ENCODE results near the gene DOCK9. TPM values are rescaled to one million over a fixed set of nuclear protein-coding genes. Genes with fewer than 3 reads are reported as not detected.

The DOCK9 gene
- total RNA-seq, 1 experiment from 2014 or later, result 36.6 TPM

DNA sequence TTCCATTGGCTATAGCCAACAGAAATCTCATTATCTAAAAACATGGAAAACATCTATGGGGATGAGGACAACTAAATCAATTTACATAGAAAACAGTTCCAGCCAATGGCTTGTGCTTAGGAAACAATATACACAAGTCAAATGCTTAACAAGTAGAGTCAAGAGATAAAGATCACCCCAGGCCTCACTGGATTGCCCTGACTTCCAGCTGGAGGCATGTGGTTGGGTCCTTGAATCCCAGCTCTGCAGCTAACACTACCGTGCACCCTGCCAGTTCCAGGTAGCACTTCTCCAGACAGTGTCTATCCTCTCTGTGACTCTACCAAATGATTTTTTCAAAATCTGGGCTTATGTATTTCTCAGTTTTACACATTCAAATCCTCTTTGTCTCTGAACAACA, 80.2 kb downstream of the DOCK9 start (continued):
- TF ChIP-seq, protein P1, sequence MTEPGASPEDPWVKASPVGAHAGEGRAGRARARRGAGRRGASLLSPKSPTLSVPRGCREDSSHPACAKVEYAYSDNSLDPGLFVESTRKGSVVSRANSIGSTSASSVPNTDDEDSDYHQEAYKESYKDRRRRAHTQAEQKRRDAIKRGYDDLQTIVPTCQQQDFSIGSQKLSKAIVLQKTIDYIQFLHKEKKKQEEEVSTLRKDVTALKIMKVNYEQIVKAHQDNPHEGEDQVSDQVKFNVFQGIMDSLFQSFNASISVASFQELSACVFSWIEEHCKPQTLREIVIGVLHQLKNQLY (CRISPR knock-in tag; IDR thresholded peaks at IDR 0.05), result no peak
- no peak for TF ChIP-seq ZNF532 (CRISPR knock-in tag; IDR thresholded peaks at IDR 0.05; ENCODE audit: borderline replicate concordance)

DNA sequence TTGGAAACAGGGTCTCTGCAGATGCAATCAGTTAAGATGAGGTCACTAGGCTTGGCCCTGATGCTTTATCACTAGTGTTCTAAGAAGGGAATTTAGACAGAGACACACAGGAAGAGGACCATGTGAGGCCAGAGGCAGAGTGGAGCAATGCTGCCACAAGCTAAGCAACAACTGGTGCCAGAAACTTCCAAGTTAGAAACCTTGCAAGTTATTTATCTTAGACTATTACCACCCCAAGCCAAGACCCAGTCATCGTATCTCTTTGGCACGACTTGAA, 81.1 kb downstream of the DOCK9 start:
- no peaks in the 10 kb centered on the region for H3K27me3 Mint-ChIP-seq (ENCODE audit: low read depth)
- ATAC-seq (no peak), DNase-seq (ENCODE audit: low spot score) (no peak)
- H3K4me3 Mint-ChIP-seq, result no peak overlapping the region
- H3K9me3 Mint-ChIP-seq, result no peaks in the 10 kb centered on the region
- POLR2A ChIA-PET, result no interaction called here
- TF ChIP-seq, protein P2, sequence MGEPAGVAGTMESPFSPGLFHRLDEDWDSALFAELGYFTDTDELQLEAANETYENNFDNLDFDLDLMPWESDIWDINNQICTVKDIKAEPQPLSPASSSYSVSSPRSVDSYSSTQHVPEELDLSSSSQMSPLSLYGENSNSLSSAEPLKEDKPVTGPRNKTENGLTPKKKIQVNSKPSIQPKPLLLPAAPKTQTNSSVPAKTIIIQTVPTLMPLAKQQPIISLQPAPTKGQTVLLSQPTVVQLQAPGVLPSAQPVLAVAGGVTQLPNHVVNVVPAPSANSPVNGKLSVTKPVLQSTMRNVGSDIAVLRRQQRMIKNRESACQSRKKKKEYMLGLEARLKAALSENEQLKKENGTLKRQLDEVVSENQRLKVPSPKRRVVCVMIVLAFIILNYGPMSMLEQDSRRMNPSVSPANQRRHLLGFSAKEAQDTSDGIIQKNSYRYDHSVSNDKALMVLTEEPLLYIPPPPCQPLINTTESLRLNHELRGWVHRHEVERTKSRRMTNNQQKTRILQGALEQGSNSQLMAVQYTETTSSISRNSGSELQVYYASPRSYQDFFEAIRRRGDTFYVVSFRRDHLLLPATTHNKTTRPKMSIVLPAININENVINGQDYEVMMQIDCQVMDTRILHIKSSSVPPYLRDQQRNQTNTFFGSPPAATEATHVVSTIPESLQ (CRISPR knock-in tag; IDR thresholded peaks at IDR 0.05), result no peak
- H3K4me1 Mint-ChIP-seq, result peaks cover 16% of the 10 kb centered on the region
- H3K27ac Mint-ChIP-seq, result no peak overlapping the region
- CTCF ChIA-PET, result no interaction called here
- H3K36me3 Mint-ChIP-seq, result no peaks in the 10 kb centered on the region

DNA sequence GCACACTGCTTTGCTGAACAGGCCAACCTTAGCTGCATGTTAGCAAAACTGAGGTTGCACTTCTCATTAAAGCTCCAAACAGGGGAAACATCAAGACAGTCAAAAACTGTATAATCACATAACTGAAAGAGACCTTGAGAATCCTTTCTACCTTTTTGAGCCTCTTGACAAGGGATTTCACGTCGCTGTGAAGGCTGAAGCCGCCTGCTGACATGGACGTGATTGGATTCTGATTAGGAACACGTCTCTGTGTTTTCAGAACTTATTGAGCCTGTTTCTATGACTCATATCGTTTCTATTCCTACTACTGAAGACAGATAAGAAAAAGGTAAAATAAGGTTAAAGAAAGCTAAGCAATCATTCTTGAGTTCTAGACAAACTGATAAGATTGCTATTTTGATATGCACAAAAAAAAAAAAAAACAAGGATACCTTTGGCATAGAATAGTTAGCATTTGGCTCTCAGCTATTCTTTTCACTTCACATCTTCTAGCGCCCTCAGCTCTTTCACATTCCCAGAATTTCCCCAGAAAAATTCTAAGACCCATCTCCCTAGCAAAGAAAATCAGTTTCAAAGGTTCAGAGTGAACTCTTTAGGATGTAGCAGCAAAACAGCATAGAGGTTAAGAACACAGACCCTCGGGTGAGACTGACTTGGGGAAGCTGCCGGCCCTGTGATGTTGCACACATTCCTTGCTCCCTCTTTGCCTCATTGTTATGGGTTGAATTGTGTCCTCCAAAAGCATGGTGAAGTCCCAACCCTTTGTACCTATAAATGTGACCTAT, 81.6 kb downstream of the DOCK9 start:
- ChIA-PET CTCF (no interaction called here), POLR2A (no interaction called here)
- Mint-ChIP-seq H3K9me3 (no peaks in the 10 kb centered on the region), H3K36me3 (no peaks in the 10 kb centered on the region), H3K27ac (no peak overlapping the region), H3K4me1 (peaks cover 20% of the 10 kb centered on the region), H3K27me3 (ENCODE audit: low read depth) (no peaks in the 10 kb centered on the region), H3K4me3 (no peak overlapping the region)
- ATAC-seq, result no peak
- DNase-seq (ENCODE audit: low spot score), result no peak
- no peak for TF ChIP-seq JAZF1 (CRISPR knock-in tag; IDR thresholded peaks at IDR 0.05)
- TF ChIP-seq, protein P3, sequence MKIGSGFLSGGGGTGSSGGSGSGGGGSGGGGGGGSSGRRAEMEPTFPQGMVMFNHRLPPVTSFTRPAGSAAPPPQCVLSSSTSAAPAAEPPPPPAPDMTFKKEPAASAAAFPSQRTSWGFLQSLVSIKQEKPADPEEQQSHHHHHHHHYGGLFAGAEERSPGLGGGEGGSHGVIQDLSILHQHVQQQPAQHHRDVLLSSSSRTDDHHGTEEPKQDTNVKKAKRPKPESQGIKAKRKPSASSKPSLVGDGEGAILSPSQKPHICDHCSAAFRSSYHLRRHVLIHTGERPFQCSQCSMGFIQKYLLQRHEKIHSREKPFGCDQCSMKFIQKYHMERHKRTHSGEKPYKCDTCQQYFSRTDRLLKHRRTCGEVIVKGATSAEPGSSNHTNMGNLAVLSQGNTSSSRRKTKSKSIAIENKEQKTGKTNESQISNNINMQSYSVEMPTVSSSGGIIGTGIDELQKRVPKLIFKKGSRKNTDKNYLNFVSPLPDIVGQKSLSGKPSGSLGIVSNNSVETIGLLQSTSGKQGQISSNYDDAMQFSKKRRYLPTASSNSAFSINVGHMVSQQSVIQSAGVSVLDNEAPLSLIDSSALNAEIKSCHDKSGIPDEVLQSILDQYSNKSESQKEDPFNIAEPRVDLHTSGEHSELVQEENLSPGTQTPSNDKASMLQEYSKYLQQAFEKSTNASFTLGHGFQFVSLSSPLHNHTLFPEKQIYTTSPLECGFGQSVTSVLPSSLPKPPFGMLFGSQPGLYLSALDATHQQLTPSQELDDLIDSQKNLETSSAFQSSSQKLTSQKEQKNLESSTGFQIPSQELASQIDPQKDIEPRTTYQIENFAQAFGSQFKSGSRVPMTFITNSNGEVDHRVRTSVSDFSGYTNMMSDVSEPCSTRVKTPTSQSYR (CRISPR knock-in tag; IDR thresholded peaks at IDR 0.05), result no peak
- no peak for TF ChIP-seq FOXK1 (CRISPR knock-in tag; IDR thresholded peaks at IDR 0.05)
- no peak for TF ChIP-seq E2F5 (CRISPR knock-in tag; IDR thresholded peaks at IDR 0.05)
- TF ChIP-seq TCF7 (CRISPR knock-in tag; IDR thresholded peaks at IDR 0.05; ENCODE audit: low read depth), result no peak
- TF ChIP-seq ZNF423 (CRISPR knock-in tag; IDR thresholded peaks at IDR 0.05), result no peak
- no peak for TF ChIP-seq RELA (CRISPR knock-in tag; IDR thresholded peaks at IDR 0.05; ENCODE audit: borderline replicate concordance)
- TF ChIP-seq IRF2 (CRISPR knock-in tag; IDR thresholded peaks at IDR 0.05; ENCODE audit: borderline replicate concordance, low read depth), result no peak
- TF ChIP-seq, protein P1 (CRISPR knock-in tag; IDR thresholded peaks at IDR 0.05), result no peak
- TF ChIP-seq SOX15 (CRISPR knock-in tag; IDR thresholded peaks at IDR 0.05), result no peak
- TF ChIP-seq FOXP4 (CRISPR knock-in tag; IDR thresholded peaks at IDR 0.05), result no peak
- no peak for TF ChIP-seq ZNF121 (CRISPR knock-in tag; IDR thresholded peaks at IDR 0.05)
- TF ChIP-seq JUN (CRISPR knock-in tag; IDR thresholded peaks at IDR 0.05), result no peak
- TF ChIP-seq, protein P4, sequence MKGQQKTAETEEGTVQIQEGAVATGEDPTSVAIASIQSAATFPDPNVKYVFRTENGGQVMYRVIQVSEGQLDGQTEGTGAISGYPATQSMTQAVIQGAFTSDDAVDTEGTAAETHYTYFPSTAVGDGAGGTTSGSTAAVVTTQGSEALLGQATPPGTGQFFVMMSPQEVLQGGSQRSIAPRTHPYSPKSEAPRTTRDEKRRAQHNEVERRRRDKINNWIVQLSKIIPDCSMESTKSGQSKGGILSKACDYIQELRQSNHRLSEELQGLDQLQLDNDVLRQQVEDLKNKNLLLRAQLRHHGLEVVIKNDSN (CRISPR knock-in tag; IDR thresholded peaks at IDR 0.05), result no peak

Data from WTC11 (cell line).